HepG2 (cell line): Measurements from ENCODE around the gene TRAPPC3. TPM values are rescaled to one million over a fixed set of nuclear protein-coding genes. Genes with fewer than 3 reads are reported as not detected.

Experiments
- ATAC-seq: fragments of 200-7000 bp; cut with Tn5 transposase; 3 replicates; pipeline ENCODE4 v1.9.1; 2020; ENCODE audit warnings: mild to moderate bottlenecking, moderate library complexity
- BruUV-seq: library from RNA; stranded (reverse); fragments of 400-500 nt; replicated peaks from 2 replicates; lab custom pipeline; 2021; lab: Mats Ljungman, UMichigan
- CTCF ChIA-PET: fragments of 300-600 bp; formaldehyde crosslinking; extraction: SDS; loops from one replicate; lab custom pipeline; 2021; ENCODE audit warnings: low total read pairs, inconsistent platforms, low intra/inter-chr PET ratio; lab: Yijun Ruan, JAX
- POLR2A ChIA-PET: fragments of 350-600 bp; sonication (Branson Sonifier 250); formaldehyde crosslinking; loops from one replicate; lab custom pipeline; 2020; ENCODE audit warnings: antibody characterized with exemption, inconsistent platforms; lab: Yijun Ruan, JAX
- DNase-seq: peaks from one replicate; pipeline ENCODE4 v3.0.0-alpha.2; 2015; ENCODE audit warnings: low spot score
- FAIRE-seq: peaks from 3 replicates; lab custom pipeline; 2011; peaks lifted over from hg19 to GRCh38; lab: Jason Lieb, UNC
- H2AFZ ChIP-seq: one replicate; pipeline ENCODE4 v1.6.1; 2011; ENCODE audit warnings: low read length, inconsistent platforms
- H3K27ac ChIP-seq: fragments of 300-600 bp; 3 replicates; pipeline ENCODE4 v1.8.0; 2011; ENCODE audit warnings: mixed run types, mild to moderate bottlenecking, mixed read lengths, low read length, inconsistent platforms; ENCODE audit not compliant: insufficient read depth; ENCODE audit errors: extremely low read length
- H3K27me3 ChIP-seq, 2 experiments: fragments of 200-600 bp in 1 of 2; 2 replicates in 1 of 2; 3 replicates in 1 of 2; pipeline versions ENCODE4 v1.6.0 to v1.8.0; 2011; ENCODE audit warnings: low read length in 2 of 2, mild to moderate bottlenecking in 2 of 2, moderate library complexity in 2 of 2, inconsistent platforms in 1 of 2; ENCODE audit not compliant: insufficient read depth in 2 of 2, control insufficient read depth in 1 of 2
- H3K36me3 ChIP-seq, 2 experiments: fragments of 200-600 bp in 1 of 2; replicated peaks in 1 of 2; 2 replicates in 1 of 2; 3 replicates in 1 of 2; pipeline versions ENCODE4 v1.5.1 to v1.8.0; 2011; ENCODE audit warnings: low read length in 2 of 2, inconsistent platforms in 1 of 2; ENCODE audit not compliant: insufficient read depth in 2 of 2, control insufficient read depth in 1 of 2
- H3K4me1 ChIP-seq: 2 replicates; pipeline ENCODE4 v1.5.1; 2012; ENCODE audit warnings: low read length, inconsistent platforms; ENCODE audit not compliant: insufficient read depth
- H3K4me2 ChIP-seq: 2 replicates; pipeline ENCODE4 v1.6.0; 2011; ENCODE audit warnings: low read depth, low read length, inconsistent platforms
- H3K4me3 ChIP-seq, 3 experiments: fragments of 200-600 bp in 1 of 3; sonication (generic), shearing (Covaris generic) in 1 of 3; replicated peaks in 1 of 3; 2 replicates each; pipeline ENCODE4 v1.5.1; 2011 to 2016; ENCODE audit warnings: low read length in 3 of 3, inconsistent platforms in 2 of 3, low read depth in 2 of 3, mild to moderate bottlenecking in 2 of 3, control low read depth in 1 of 3, mixed read lengths in 1 of 3; ENCODE audit not compliant: insufficient read depth in 1 of 3
- H3K79me2 ChIP-seq: one replicate; pipeline ENCODE4 v1.6.1; 2011; ENCODE audit warnings: low read length, inconsistent platforms; ENCODE audit not compliant: insufficient read depth
- H3K9ac ChIP-seq: 2 replicates; pipeline ENCODE4 v1.6.0; 2011; ENCODE audit warnings: mild to moderate bottlenecking, low read depth, low read length, inconsistent platforms; ENCODE audit not compliant: insufficient read depth
- H3K9me3 ChIP-seq: 2 replicates; pipeline ENCODE4 v1.5.1; 2012; ENCODE audit warnings: mild to moderate bottlenecking, low read length
- H4K20me1 ChIP-seq: 2 replicates; pipeline ENCODE4 v1.6.0; 2011; ENCODE audit warnings: inconsistent platforms, mild to moderate bottlenecking, low read length, moderate library complexity; ENCODE audit not compliant: insufficient read depth
- CCDC6 ChIP-seq: sonication (generic); formaldehyde crosslinking; IDR thresholded peaks from 2 replicates; pipeline ENCODE4 v1.8.1; 2022; ENCODE audit warnings: mild to moderate bottlenecking, missing genetic modification reagents, moderate library complexity
- CEBPG ChIP-seq: IDR thresholded peaks from 2 replicates; pipeline ENCODE4 v1.6.1; 2016
- NCOA2 ChIP-seq: sonication (generic); formaldehyde crosslinking; IDR thresholded peaks from 2 replicates; pipeline ENCODE4 v1.8.0; 2022; ENCODE audit warnings: inconsistent platforms
- RFX3 ChIP-seq: IDR thresholded peaks from 2 replicates; pipeline ENCODE4 v1.6.1; 2016; ENCODE audit warnings: missing biosample characterization, missing genetic modification reagents
- SSRP1 ChIP-seq: IDR thresholded peaks from 2 replicates; pipeline ENCODE4 v1.6.1; 2016; ENCODE audit warnings: control low read depth
- THAP11 ChIP-seq: IDR thresholded peaks from 2 replicates; pipeline ENCODE4 v1.6.1; 2016; ENCODE audit warnings: missing biosample characterization, missing genetic modification reagents
- ZNF234 ChIP-seq: sonication (generic); formaldehyde crosslinking; conservative IDR thresholded peaks from 2 replicates; pipeline ENCODE4 v1.5.1; 2020; ENCODE audit warnings: mild to moderate bottlenecking, missing genetic modification reagents
- ZNF674 ChIP-seq: sonication (generic); formaldehyde crosslinking; IDR thresholded peaks from 2 replicates; pipeline ENCODE4 v1.5.0; 2020; ENCODE audit warnings: low read depth, mild to moderate bottlenecking, missing genetic modification reagents
- WGBS: methylation state at CpG from one replicate; pipeline ENCODE4 v1.1.6; 2017; ENCODE audit warnings: low lambda C conversion rate; 5-methylcytosine and 5-hydroxymethylcytosine counted together
- in situ Hi-C: cut with HindIII; loops from 2 replicates; pipeline ENCODE4 v1.10.0; 2017; ENCODE audit warnings: low pct_unique_long_range_greater_than_20kb; ENCODE audit not compliant: extremely low pct_ligation_motif_present
- intact Hi-C: fragments of 100-400 bp; cut with micrococcal nuclease; formaldehyde crosslinking; loops from one replicate; pipeline ENCODE4 v1.10.0; 2022; ENCODE audit not compliant: unreplicated experiment
- polyA plus RNA-seq, 8 experiments: library from polyadenylated mRNA; depleted of rRNA in 3 of 8; stranded (reverse) in 7 of 8; unstranded in 1 of 8; fragments of >200 nt; fragmentation: Illumina TruSeq in 4 of 8; extraction: Trizol in 4 of 8; gene quantifications; 2 replicates each; pipeline versions ENCODE4 v1.2.1 to v1.2.3, GENCODE V29; 2011 to 2016; ENCODE audit warnings: low read depth in 4 of 8, missing spikeins in 1 of 8, mixed read lengths in 1 of 8; ENCODE audit not compliant: insufficient read depth in 1 of 8
- total RNA-seq, 5 experiments: library from RNA; depleted of rRNA; stranded (reverse); fragments of >200 nt; fragmentation: Illumina TruSeq; extraction: Trizol; gene quantifications; 2 replicates each; pipeline ENCODE4 v1.2.3, GENCODE V29; 2016; ENCODE audit warnings: low read depth in 1 of 5
- TF ChIP-seq, protein P1 (sequence below): sonication (generic); formaldehyde crosslinking; IDR thresholded peaks from 2 replicates; pipeline ENCODE4 v1.8.0; 2022; ENCODE audit warnings: mild to moderate bottlenecking, missing genetic modification reagents, moderate library complexity
- TF ChIP-seq, protein P2 (sequence below): sonication (generic); formaldehyde crosslinking; IDR thresholded peaks from 2 replicates; pipeline ENCODE4 v1.4.0; 2020; ENCODE audit warnings: missing genetic modification reagents

Gene TRAPPC3
- total and polyA plus RNA-seq, 2 of the 13 experiments (the other 11 are each of a cell fraction or from before 2014, with no cell fraction given) = 53.7 to 62.4 TPM

GRCh38 chr1:36149973-36150295, 648 bp upstream of the TRAPPC3 start:
- TF ChIP-seq, protein P1, sequence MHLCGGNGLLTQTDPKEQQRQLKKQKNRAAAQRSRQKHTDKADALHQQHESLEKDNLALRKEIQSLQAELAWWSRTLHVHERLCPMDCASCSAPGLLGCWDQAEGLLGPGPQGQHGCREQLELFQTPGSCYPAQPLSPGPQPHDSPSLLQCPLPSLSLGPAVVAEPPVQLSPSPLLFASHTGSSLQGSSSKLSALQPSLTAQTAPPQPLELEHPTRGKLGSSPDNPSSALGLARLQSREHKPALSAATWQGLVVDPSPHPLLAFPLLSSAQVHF (CRISPR knock-in tag) = 0 out of 2 replicates have a peak, but pooled peaks have one; percentile 25
- no peak for TF ChIP-seq RFX3
- intact Hi-C loops (loop anchor here (1.0 to 10.0 kb wide), 4 partner anchors 38 to 275 kb away; partner anchors contain the start of gene THRAP3), in situ Hi-C loops (loop anchor here (5.0 kb wide), 2 partner anchors 37 to 137 kb away; no protein-coding TSS in a partner anchor)
- Histone ChIP-seq H3K4me3 (peak overlapping the region in 2 of 3 experiments; percentile 43 to 74; a peak in 5 of 6 replicates), H2AFZ (no peak overlapping the region), H3K36me3 (no peaks in the 10 kb centered on the region), H4K20me1 (no peaks in the 10 kb centered on the region), H3K9me3 (no peaks in the 10 kb centered on the region), H3K4me2 (peak overlapping the region; percentile 94), H3K9ac (peak overlapping the region; percentile 44), H3K27me3 (no peaks in the 10 kb centered on the region), H3K4me1 (peaks cover 63% of the 10 kb centered on the region), H3K27ac (peak overlapping the region; percentile 31), H3K79me2 (peaks cover 8% of the 10 kb centered on the region)
- ChIA-PET POLR2A (interaction anchor here (0.5 to 3.5 kb wide), 21 partner anchors 11 to 314 kb away, joined by 3 to 34 read pairs (median 6); partner anchors contain the start of genes MRPS15 and THRAP3), CTCF (interaction anchor here (0.8 to 2.6 kb wide), 4 partner anchors 38 to 193 kb away, joined by 3 to 43 read pairs (median 10); no protein-coding TSS in a partner anchor)
- FAIRE-seq = no peak
- ATAC-seq = no peak
- 4% methylated on average over 6 of the region's 6 CpGs for WGBS
- no TSS peak for BruUV-seq
- no peak for DNase-seq

- BruUV-seq = TSS peak; percentile 83
- in situ Hi-C loops (no loop called here), intact Hi-C loops (loop anchor here (1.0 to 10.0 kb wide), 3 partner anchors 39 to 276 kb away; no protein-coding TSS in a partner anchor)
- FAIRE-seq (no peak), DNase-seq (no peak), ATAC-seq (no peak)
- peak overlapping the region; percentile 76 to 83 (median 81) for H3K4me3 ChIP-seq
- peak overlapping the region; percentile 80 for H3K27ac ChIP-seq
- peaks cover 8% of the 10 kb centered on the region for H3K79me2 ChIP-seq
- H2AFZ ChIP-seq = peak overlapping the region; percentile 24
- CTCF ChIA-PET = interaction anchor here (1.7 to 2.6 kb wide), 2 partner anchors 39 to 137 kb away, joined by 18 to 43 read pairs; no protein-coding TSS in a partner anchor
- H3K4me2 ChIP-seq = peak overlapping the region; percentile 85
- H3K27me3 ChIP-seq = no peaks in the 10 kb centered on the region
- TF ChIP-seq THAP11 (CRISPR knock-in tag) = no peak
- 0 out of 2 replicates have a peak, but pooled peaks have one; percentile 12 for TF ChIP-seq CEBPG (CRISPR knock-in tag)
- TF ChIP-seq ZNF234 (CRISPR knock-in tag) = 0 out of 2 replicates have a peak, but pooled peaks have one; percentile 23
- 0 out of 2 replicates have a peak, but pooled peaks have one; percentile 3 for TF ChIP-seq CCDC6 (CRISPR knock-in tag)
- 0 out of 2 replicates have a peak, but pooled peaks have one; percentile 64 for TF ChIP-seq ZNF674
- peak; percentile 1; the same call in 1 of the 2 replicates for TF ChIP-seq NCOA2 (CRISPR knock-in tag)
- TF ChIP-seq SSRP1 (CRISPR knock-in tag) = no peak
- TF ChIP-seq, protein P2, sequence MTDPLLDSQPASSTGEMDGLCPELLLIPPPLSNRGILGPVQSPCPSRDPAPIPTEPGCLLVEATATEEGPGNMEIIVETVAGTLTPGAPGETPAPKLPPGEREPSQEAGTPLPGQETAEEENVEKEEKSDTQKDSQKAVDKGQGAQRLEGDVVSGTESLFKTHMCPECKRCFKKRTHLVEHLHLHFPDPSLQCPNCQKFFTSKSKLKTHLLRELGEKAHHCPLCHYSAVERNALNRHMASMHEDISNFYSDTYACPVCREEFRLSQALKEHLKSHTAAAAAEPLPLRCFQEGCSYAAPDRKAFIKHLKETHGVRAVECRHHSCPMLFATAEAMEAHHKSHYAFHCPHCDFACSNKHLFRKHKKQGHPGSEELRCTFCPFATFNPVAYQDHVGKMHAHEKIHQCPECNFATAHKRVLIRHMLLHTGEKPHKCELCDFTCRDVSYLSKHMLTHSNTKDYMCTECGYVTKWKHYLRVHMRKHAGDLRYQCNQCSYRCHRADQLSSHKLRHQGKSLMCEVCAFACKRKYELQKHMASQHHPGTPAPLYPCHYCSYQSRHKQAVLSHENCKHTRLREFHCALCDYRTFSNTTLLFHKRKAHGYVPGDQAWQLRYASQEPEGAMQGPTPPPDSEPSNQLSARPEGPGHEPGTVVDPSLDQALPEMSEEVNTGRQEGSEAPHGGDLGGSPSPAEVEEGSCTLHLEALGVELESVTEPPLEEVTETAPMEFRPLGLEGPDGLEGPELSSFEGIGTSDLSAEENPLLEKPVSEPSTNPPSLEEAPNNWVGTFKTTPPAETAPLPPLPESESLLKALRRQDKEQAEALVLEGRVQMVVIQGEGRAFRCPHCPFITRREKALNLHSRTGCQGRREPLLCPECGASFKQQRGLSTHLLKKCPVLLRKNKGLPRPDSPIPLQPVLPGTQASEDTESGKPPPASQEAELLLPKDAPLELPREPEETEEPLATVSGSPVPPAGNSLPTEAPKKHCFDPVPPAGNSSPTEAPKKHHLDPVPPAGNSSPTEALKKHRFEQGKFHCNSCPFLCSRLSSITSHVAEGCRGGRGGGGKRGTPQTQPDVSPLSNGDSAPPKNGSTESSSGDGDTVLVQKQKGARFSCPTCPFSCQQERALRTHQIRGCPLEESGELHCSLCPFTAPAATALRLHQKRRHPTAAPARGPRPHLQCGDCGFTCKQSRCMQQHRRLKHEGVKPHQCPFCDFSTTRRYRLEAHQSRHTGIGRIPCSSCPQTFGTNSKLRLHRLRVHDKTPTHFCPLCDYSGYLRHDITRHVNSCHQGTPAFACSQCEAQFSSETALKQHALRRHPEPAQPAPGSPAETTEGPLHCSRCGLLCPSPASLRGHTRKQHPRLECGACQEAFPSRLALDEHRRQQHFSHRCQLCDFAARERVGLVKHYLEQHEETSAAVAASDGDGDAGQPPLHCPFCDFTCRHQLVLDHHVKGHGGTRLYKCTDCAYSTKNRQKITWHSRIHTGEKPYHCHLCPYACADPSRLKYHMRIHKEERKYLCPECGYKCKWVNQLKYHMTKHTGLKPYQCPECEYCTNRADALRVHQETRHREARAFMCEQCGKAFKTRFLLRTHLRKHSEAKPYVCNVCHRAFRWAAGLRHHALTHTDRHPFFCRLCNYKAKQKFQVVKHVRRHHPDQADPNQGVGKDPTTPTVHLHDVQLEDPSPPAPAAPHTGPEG (CRISPR knock-in tag) = 0 out of 2 replicates have a peak, but pooled peaks have one; percentile 2
- WGBS = 8% methylated on average over 8 of the region's 16 CpGs
- peak overlapping the region; percentile 87 for H3K9ac ChIP-seq
- no peaks in the 10 kb centered on the region for H3K36me3 ChIP-seq
- H4K20me1 ChIP-seq = no peaks in the 10 kb centered on the region
- no peaks in the 10 kb centered on the region for H3K9me3 ChIP-seq
- peaks cover 52% of the 10 kb centered on the region for H3K4me1 ChIP-seq
- POLR2A ChIA-PET = interaction anchor here (1.0 to 3.5 kb wide), 13 partner anchors 12 to 315 kb away, joined by 3 to 34 read pairs (median 7); partner anchors contain the start of genes MRPS15 and THRAP3
These were observed 457 bp downstream of the TRAPPC3 start for GRCh38 chr1:36148821-36149236.
